A549 treated with Hydrocortisone at 1 μM for 4 hours (cell line): ENCODE data around the gene TAS2R46. TPM values are rescaled to one million over a fixed set of nuclear protein-coding genes. Genes with fewer than 3 reads are reported as not detected.

Experiments used
- total RNA-seq: library from RNA; stranded (reverse); fragments of 200-300 nt; extraction: Qiagen RNA extraction; gene quantifications from 5 replicates; pipeline ENCODE4 v1.2.3, GENCODE V29; 2022

TAS2R46 gene, protein sequence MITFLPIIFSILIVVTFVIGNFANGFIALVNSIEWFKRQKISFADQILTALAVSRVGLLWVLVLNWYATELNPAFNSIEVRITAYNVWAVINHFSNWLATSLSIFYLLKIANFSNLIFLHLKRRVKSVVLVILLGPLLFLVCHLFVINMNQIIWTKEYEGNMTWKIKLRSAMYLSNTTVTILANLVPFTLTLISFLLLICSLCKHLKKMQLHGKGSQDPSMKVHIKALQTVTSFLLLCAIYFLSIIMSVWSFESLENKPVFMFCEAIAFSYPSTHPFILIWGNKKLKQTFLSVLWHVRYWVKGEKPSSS
- not detected in 5 replicates for total RNA-seq

DNA sequence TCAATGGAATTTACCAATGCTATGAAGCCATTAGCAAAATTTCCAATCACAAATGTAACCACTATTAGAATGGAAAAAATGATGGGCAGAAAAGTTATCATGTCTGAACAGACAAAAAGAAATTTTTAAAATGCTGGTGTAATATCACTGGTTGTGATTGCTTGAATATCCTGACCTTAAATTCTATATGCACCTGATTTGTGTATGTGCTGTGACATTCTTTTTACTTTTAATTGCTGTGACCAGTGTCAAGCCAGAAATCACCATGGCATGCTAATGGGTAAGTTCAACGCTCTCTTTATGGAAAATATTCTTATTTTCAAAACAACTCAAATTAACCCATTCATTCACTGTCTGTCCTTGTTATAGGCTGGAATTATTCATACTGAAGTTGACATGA, at the start of gene TAS2R46:
Gene TAS2R46 (minus strand): TSS at position 101 of the 400 bp plus-strand sequence. CDS start 0 bp downstream, at position 101.

DNA sequence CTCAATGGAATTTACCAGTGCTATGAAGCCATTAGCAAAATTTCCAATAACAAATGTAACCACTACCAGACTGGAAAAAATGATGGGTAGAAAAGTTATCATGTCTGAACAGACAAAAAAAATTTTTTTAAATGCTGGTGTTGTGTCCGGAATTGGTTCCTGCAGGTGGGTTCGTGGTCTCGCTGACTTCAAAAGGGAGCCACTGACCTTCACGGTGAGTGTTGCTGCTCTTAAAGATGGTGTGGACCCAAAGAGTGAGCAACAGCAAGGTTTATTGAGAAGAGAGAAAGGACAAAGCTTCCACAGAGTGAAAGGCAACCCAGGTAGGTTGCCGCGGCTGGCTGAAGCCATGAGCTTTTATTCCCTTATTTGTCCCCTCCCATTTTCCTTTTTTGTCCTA, 30.0 kb upstream of the TAS2R46 start, which contains the start of gene TAS2R43:
Gene TAS2R43 (minus strand): TSS at position 186 of the 400 bp plus-strand sequence. CDS start 84 bp downstream, at position 102.

DNA sequence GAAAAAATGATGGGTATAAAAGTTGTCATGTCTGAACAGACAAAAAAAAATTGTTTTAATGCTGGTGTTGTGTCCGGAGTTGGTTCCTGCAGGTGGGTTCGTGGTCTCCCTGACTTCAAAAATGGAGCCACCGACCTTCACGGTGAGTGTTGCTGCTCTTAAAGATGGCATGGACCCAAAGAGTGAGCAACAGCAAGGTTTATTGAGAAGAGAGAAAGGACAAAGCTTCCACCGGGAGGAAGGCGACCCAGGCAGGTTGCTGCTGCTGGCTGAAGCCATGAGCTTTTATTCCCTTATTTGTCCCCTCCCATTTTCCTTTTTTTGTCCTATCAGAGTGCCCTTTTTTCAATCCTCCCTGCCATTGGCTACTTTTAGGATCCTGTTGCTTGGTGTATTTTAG, 30.8 kb downstream of the TAS2R46 start, which contains the start of gene TAS2R31:
Gene TAS2R31 (minus strand): TSS at position 101 of the 400 bp plus-strand sequence. CDS start 72 bp downstream, at position 29.

DNA sequence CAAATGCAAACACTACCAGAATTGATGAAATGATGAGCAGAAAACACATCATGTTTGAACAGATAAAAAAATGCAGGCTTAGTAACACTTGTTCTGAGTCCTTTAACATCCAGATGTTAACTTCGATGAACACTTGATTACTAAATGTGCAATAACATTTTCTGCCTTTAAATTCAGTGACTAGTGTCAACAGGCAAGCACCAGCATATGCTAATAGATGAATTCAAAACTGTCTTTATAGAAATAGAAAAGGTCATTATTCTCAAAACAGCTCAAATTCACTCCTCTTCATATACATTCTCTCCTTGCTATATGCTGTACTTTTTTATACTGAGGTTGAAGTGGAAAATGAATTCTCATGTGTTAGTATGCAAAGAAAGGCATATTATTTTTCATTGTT, 39.6 kb downstream of the TAS2R46 start, which contains the start of gene TAS2R19:
Gene TAS2R19 (minus strand): TSS at position 101 of the 400 bp plus-strand sequence. CDS start 49 bp downstream, at position 52.

Other genes starting within 250 kb of the TAS2R46 start
- gene TAS2R10, start 235.9 kb downstream of the TAS2R46 start, total RNA-seq = 0.08 to 0.10 TPM in 2 of 5 replicates, not detected in the others
- 1.6 to 3.3 TPM (median 2.6 TPM) in 5 replicates for gene PRR4, start 212.8 kb downstream of the TAS2R46 start, total RNA-seq
- gene PRH1, start 178.0 kb downstream of the TAS2R46 start, total RNA-seq = 2.0 to 3.3 TPM (median 3.1 TPM) in 5 replicates
- not detected in 5 replicates for gene TAS2R13, start 152.7 kb downstream of the TAS2R46 start, total RNA-seq
- gene PRH2, start 133.1 kb downstream of the TAS2R46 start, total RNA-seq = 0.29 to 0.47 TPM in 2 of 5 replicates, not detected in the others
- gene TAS2R14, start 123.0 kb downstream of the TAS2R46 start, total RNA-seq = 0.43 to 0.70 TPM (median 0.48 TPM) in 5 replicates
- gene TAS2R50, start 75.4 kb downstream of the TAS2R46 start, total RNA-seq = not detected in 5 replicates
- gene TAS2R20, start 64.0 kb downstream of the TAS2R46 start, total RNA-seq = 0.07 to 0.20 TPM (median 0.14 TPM) in 3 of 5 replicates, not detected in the others
- gene TAS2R19, start 39.7 kb downstream of the TAS2R46 start, total RNA-seq = 0.13 to 0.17 TPM (median 0.14 TPM) in 3 of 5 replicates, not detected in the others
- gene TAS2R31, start 30.9 kb downstream of the TAS2R46 start, total RNA-seq = 0.10 to 0.22 TPM in 2 of 5 replicates, not detected in the others
- gene TAS2R43, start 30.0 kb upstream of the TAS2R46 start, total RNA-seq = not detected in 5 replicates
- gene TAS2R30, start 72.3 kb upstream of the TAS2R46 start, total RNA-seq = 0.05 to 0.06 TPM in 2 of 5 replicates, not detected in the others
- 7.6 to 8.4 TPM (median 7.9 TPM) in 5 replicates for gene SMIM10L1, start 108.9 kb upstream of the TAS2R46 start, total RNA-seq
- not detected in 5 replicates for gene TAS2R42, start 124.6 kb upstream of the TAS2R46 start, total RNA-seq
- gene PRB3, start 207.4 kb upstream of the TAS2R46 start, total RNA-seq = not detected in 5 replicates
- not detected in 5 replicates for gene PRB4, start 248.1 kb upstream of the TAS2R46 start, total RNA-seq